Heart right ventricle (tissue), 16 donors: ENCODE data around the gene MRFAP1. TPM values are rescaled to one million over a fixed set of nuclear protein-coding genes. Genes with fewer than 3 reads are reported as not detected.

Experiments used
- ATAC-seq, 8 donors: fragments of 200-7000 bp; cut with Tn5 transposase; one replicate each; pipeline ENCODE4 v1.9.1; 2020; ENCODE audit warnings: mild to moderate bottlenecking in 8 of 8, moderate library complexity in 8 of 8, moderate number of reproducible peaks in 1 of 8
- DNase-seq, 2 donors: peaks; one replicate each; pipeline ENCODE4 v3.0.0-alpha.2; 2020
- H3K27ac ChIP-seq, 10 donors: fragments of 200-600 bp; sonication (generic) in 2 of 10; one replicate each; pipeline versions ENCODE4 v1.5.0 to v1.8.0; 2020 to 2022; ENCODE audit warnings: mild to moderate bottlenecking in 3 of 10
- H3K27me3 ChIP-seq, 7 donors: fragments of 200-600 bp; one replicate each; pipeline ENCODE4 v1.8.0; 2021 to 2022; ENCODE audit warnings: mild to moderate bottlenecking in 2 of 7
- H3K36me3 ChIP-seq, 9 donors: fragments of 200-600 bp; sonication (generic) in 1 of 9; one replicate each; pipeline versions ENCODE4 v1.5.0 to v1.8.0; 2020 to 2022; ENCODE audit warnings: mild to moderate bottlenecking in 2 of 9
- H3K4me1 ChIP-seq, 9 donors: fragments of 200-600 bp; sonication (generic) in 1 of 9; one replicate each; pipeline versions ENCODE4 v1.5.0 to v1.8.0; 2020 to 2022; ENCODE audit warnings: mild to moderate bottlenecking in 4 of 9
- H3K4me3 ChIP-seq, 10 donors: fragments of 200-600 bp; sonication (generic) in 2 of 10; one replicate each; pipeline versions ENCODE4 v1.5.0 to v1.8.0; 2020 to 2022; ENCODE audit warnings: mild to moderate bottlenecking in 7 of 10, moderate library complexity in 2 of 10
- H3K9me3 ChIP-seq, 11 donors: fragments of 200-600 bp in 10 of 11; sonication (generic) in 2 of 11; one replicate each; pipeline versions ENCODE4 v1.5.0 to v1.8.0; 2013 to 2022; ENCODE audit warnings: mild to moderate bottlenecking in 2 of 11, control low read depth in 1 of 11, moderate library complexity in 1 of 11
- CTCF ChIP-seq, 9 donors: fragments of 200-600 bp; sonication (generic) in 2 of 9; IDR thresholded peaks; one replicate each; pipeline versions ENCODE4 v1.5.0 to v1.8.0; 2021 to 2022; ENCODE audit warnings: antibody characterized with exemption in 9 of 9, mild to moderate bottlenecking in 5 of 9, moderate library complexity in 1 of 9
- WGBS, 2 donors: extraction: QIAGEN DNeasy Blood & Tissue Kit; methylation state at CpG; one replicate each; pipeline ENCODE4 v1.1.7; 2013; ENCODE audit warnings: inconsistent platforms in 1 of 2; 5-methylcytosine and 5-hydroxymethylcytosine counted together
- intact Hi-C, 10 donors: fragments of 100-400 bp; cut with DNase I; formaldehyde crosslinking; loops; one replicate each; pipeline versions ENCODE4 v1.11.1 to v1.14.2; 2022
- polyA plus RNA-seq, 2 donors: library from polyadenylated mRNA; stranded (reverse); fragments of 200-250 nt; gene quantifications; one replicate each; pipeline ENCODE4 v1.2.3, GENCODE V29; 2013
- total RNA-seq, 10 donors: library from RNA; stranded (reverse); fragmentation: NEBNext Ultra II Directional in 3 of 10; extraction: Animal tissue kit (Norgen Biotek cat#: 25700) in 3 of 10; gene quantifications; one replicate each; pipeline versions ENCODE4 v1.2.1 to v1.2.4, GENCODE V29; 2021 to 2023
- donor health status: Arrhythmogenic right ventricular cardiomyopathy.
- donor health status: ischemic (EF 13 %, LVEDD 7.1; RV severe dilation, severe dysfunction).
- donor health status: healthy with polysubstance abuse.
- donor health status: DM: no; HTN: yes; CAD: no.
- donor health status: DM: no; HTN: no; CAD: no.
- donor health status: ischemic (EF 25% LVEDD 6.9; RV normal size, moderate dysfunction).
- donor health status: ischemic (EF 25% LVEDD 5.7; RV mildly dilated, moderate dysfunction).
- donor health status: healthy.
- donor health status: DM: yes; HTN: yes; CAD: no.
- donor health status: Ischemic cardiomyopathy.
- donor health status: ischemic (EF 35%, LVEDD 5.7; RV mildly dilated, moderate dysfunction).
- donor health status: nonischemic (EF 11% LVEDD 7.7; RV severe dilation, severe dysfunction).
- donor health status: DM: yes; HTN: yes; CAD: no.
- donor health status: PGD.
- donor health status: ischemic (EF 29% LVEDD 5.4; RV normal size, mild dysfunction).
- donor health status: nonischemic (EF 23%, LVEDD 6.1; RV moderate dilation, normal function).

The MRFAP1 gene
- total and polyA plus RNA-seq, 12 donors, result 163 to 445 (median 248) TPM

DNA sequence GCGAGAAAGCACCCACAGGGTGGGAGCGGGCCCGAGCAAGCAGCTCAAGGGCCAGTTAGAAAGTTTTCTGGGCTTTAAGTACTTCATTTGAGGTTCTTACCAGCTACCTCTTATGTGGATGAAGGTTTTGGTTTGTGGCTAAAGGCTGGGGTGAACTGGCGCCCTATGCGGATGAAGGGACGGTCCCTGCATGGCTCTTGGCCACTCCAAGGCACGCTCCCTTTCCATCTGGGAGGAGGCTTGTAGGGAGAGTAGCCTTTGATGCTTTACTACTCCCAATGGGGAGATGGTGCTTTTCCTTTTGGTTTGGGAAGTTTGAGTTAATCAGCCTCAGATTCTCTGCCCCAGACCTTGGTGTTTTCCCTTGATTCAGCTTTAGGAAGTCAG is 17.7 kb downstream of the MRFAP1 start:
- ATAC-seq, result peak in 5 of 8 donors; percentile 17 to 54 (median 26)
- intact Hi-C loops, result no loop called here

DNA sequence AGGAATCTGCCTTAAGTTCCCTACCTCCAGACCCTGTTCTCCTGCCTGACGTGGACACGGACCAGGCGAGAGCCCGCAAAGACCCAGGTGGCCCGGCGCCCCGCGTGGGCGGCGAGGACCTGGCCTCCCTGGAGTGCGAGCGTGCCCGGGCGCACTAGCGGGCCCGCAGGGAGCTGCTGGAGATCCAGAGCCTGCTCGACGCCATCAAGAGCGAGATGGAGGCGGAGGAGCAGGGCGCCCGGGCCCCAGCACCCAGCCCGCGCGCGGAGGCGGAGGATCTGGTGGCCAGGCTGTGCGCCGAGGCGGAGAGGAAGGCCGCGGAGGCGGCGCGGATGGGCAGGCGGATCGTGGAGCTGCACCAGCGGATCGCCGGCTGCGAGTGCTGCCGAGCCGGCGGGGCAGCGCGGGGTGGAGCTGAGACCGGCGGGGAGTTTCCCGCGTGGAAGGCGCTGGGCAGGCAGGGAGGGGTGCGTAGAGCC is 18.2 kb downstream of the MRFAP1 start:
- ATAC-seq (peak; percentile 60 to 83 (median 74)), DNase-seq (peak in 1 of 2 donors; percentile 59)
- Histone ChIP-seq H3K4me1 (peaks cover 0 to 14% (median 8%) of the 10 kb centered on the region in 9 donors), H3K9me3 (peaks cover 0 to 6% (median 0%) of the 10 kb centered on the region in 11 donors), H3K4me3 (peak overlapping the region; percentile 21 to 59 (median 46)), H3K36me3 (no peaks in the 10 kb centered on the region), H3K27me3 (peaks cover 0 to 58% (median 4%) of the 10 kb centered on the region in 7 donors), H3K27ac (peak overlapping the region in 8 of 10 donors; percentile 6 to 77 (median 58))
- no peak for TF ChIP-seq CTCF (IDR thresholded peaks at IDR 0.05)
- intact Hi-C loops, result no loop called here
- 11 to 12% methylated on average over 52 of the region's 52 CpGs for WGBS, 2 donors

More for the DNA sequence above, 17.7 kb downstream of the MRFAP1 start:
- no peak for TF ChIP-seq CTCF (IDR thresholded peaks at IDR 0.05)
- whole genome bisulfite sequencing, 2 donors, result 85 to 90% methylated on average over 7 of the region's 7 CpGs
- peak overlapping the region in 7 of 10 donors; percentile 41 to 59 (median 52) for H3K4me3 ChIP-seq
- H3K36me3 ChIP-seq, result no peaks in the 10 kb centered on the region
- H3K9me3 ChIP-seq, result peaks cover 0 to 6% (median 0%) of the 10 kb centered on the region in 11 donors
- H3K4me1 ChIP-seq, result peaks cover 0 to 14% (median 8%) of the 10 kb centered on the region in 9 donors
- DNase-seq, result no peak
- H3K27me3 ChIP-seq, result peaks cover 0 to 54% (median under 1%) of the 10 kb centered on the region in 7 donors
- H3K27ac ChIP-seq, result peak overlapping the region in 7 of 10 donors; percentile 6 to 77 (median 61)

GRCh38 chr4:6659897-6660296 is 19.4 kb downstream of the MRFAP1 start:
- Histone ChIP-seq H3K36me3 (no peaks in the 10 kb centered on the region), H3K4me1 (peaks cover 0 to 24% (median 14%) of the 10 kb centered on the region in 9 donors), H3K9me3 (no peaks in the 10 kb centered on the region), H3K4me3 (no peak overlapping the region), H3K27ac (no peak overlapping the region), H3K27me3 (peaks cover 0 to 71% (median 14%) of the 10 kb centered on the region in 7 donors)
- no peak for DNase-seq
- 77 to 91% methylated on average over 2 of the region's 2 CpGs for WGBS, 2 donors
- TF ChIP-seq CTCF (IDR thresholded peaks at IDR 0.05), result no peak
- intact Hi-C loops, result no loop called here
- no peak for ATAC-seq

- DNase-seq, result no peak
- TF ChIP-seq CTCF (IDR thresholded peaks at IDR 0.05), result no peak
- intact Hi-C loops, result no loop called here
- ATAC-seq, result no peak
- Histone ChIP-seq H3K4me3 (no peak overlapping the region), H3K4me1 (peaks cover 0 to 25% (median 15%) of the 10 kb centered on the region in 9 donors), H3K9me3 (no peaks in the 10 kb centered on the region), H3K27me3 (peaks cover 0 to 76% (median 18%) of the 10 kb centered on the region in 7 donors), H3K27ac (no peak overlapping the region), H3K36me3 (no peaks in the 10 kb centered on the region)
- WGBS, 2 donors, result 87 to 97% methylated on average over 3 of the region's 3 CpGs
Observed at GRCh38 chr4:6660430-6660829, 19.9 kb downstream of the MRFAP1 start.
